ENCODE results near the gene GMPR.

DNA sequence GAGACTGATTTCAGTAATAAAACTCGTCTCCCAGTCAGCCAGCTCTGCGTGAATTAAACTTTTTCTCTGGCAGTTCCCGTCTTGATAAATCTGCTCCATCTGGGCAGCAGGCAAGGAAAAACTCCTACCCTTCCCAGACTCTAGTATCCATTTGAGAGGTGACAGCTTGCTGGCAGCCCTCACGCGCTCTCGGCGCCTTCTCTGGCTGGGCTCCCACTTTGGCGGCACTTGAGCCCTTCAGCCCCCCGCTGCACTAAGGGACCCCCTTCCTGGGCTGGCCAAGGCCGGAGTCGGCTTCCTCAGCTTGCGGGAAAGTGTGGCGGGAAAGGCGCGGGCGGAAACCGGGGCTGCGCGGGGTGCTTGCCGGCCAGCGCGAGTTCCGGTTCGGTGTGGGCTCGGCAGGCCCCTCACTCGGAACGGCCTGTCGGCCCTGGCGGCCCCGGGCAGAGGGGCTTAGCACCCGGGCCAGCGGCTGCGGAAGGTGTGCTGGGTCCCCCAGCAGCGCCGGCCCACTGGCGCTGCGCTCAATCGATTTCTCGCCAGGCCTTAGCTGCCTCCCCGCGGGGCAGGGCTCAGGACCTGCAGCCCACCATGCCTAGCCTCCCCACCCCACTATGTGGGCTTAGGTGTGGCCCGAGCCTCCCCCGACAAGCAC lies 21.8 kb upstream of the GMPR start:
- TF ChIP-seq TAF1 (IDR thresholded peaks at IDR 0.05; ENCODE audit: borderline replicate concordance, low read depth, low read length) (no peak), POLR2AphosphoS5 (IDR thresholded peaks at IDR 0.05; ENCODE audit: low read depth, low read length) (no peak), POLR2A (IDR thresholded peaks at IDR 0.05; ENCODE audit: low read depth, low read length) (no peak)

Measured in GM12892 (cell line).